Endodermal cell (in vitro differentiated cells): ENCODE data around the gene CPNE5. TPM values are rescaled to one million over a fixed set of nuclear protein-coding genes. Genes with fewer than 3 reads are reported as not detected.

Source experiments
- DNase-seq: peaks from one replicate; pipeline ENCODE4 v3.0.0-alpha.2; 2017
- H3K27ac ChIP-seq: 2 replicates; pipeline ENCODE4 v1.5.1; 2013; ENCODE audit warnings: mild to moderate bottlenecking, low read depth, low read length, moderate library complexity
- H3K27me3 ChIP-seq: 2 replicates; pipeline ENCODE4 v1.6.1; 2013; ENCODE audit warnings: mild to moderate bottlenecking, low read length, moderate library complexity; ENCODE audit not compliant: insufficient read depth, control insufficient read depth, poor library complexity, severe bottlenecking
- H3K36me3 ChIP-seq: 2 replicates; pipeline ENCODE4 v1.7.0; 2013; ENCODE audit warnings: mild to moderate bottlenecking, low read length, moderate library complexity; ENCODE audit not compliant: control insufficient read depth, insufficient read depth
- H3K4me1 ChIP-seq: one replicate; pipeline ENCODE4 v1.7.0; 2013; ENCODE audit warnings: low read length; ENCODE audit not compliant: control insufficient read depth, insufficient read depth
- H3K4me3 ChIP-seq: 2 replicates; pipeline ENCODE4 v1.5.1; 2013; ENCODE audit warnings: mild to moderate bottlenecking, low read length, moderate library complexity
- H3K9ac ChIP-seq: 2 replicates; pipeline ENCODE4 v1.6.1; 2013; ENCODE audit warnings: mild to moderate bottlenecking, low read length, moderate library complexity; ENCODE audit not compliant: poor library complexity, severe bottlenecking; ENCODE audit errors: extremely low read depth
- H3K9me3 ChIP-seq: 2 replicates; pipeline ENCODE4 v1.6.1; 2013; ENCODE audit warnings: mild to moderate bottlenecking, low read length, moderate library complexity; ENCODE audit not compliant: control insufficient read depth
- H3K27ac Mint-ChIP-seq: 2 replicates; pipeline ENCODE4 v1.8.0; 2020; ENCODE audit warnings: mixed read lengths
- H3K27me3 Mint-ChIP-seq: 2 replicates; pipeline ENCODE4 v1.8.0; 2021; ENCODE audit warnings: mild to moderate bottlenecking, mixed read lengths; ENCODE audit not compliant: insufficient read depth
- H3K36me3 Mint-ChIP-seq: 2 replicates; pipeline ENCODE4 v1.8.0; 2020; ENCODE audit warnings: low read depth, mixed read lengths
- H3K4me1 Mint-ChIP-seq: 2 replicates; pipeline ENCODE4 v1.8.0; 2020; ENCODE audit warnings: mixed read lengths
- H3K4me3 Mint-ChIP-seq: 2 replicates; pipeline ENCODE4 v1.8.0; 2020; ENCODE audit warnings: mild to moderate bottlenecking, moderate library complexity, mixed read lengths
- H3K9me3 Mint-ChIP-seq: 2 replicates; pipeline ENCODE4 v1.8.0; 2020; ENCODE audit warnings: mild to moderate bottlenecking, mixed read lengths
- CTCF ChIP-seq: fragments of 200-600 bp; sonication (generic); conservative IDR thresholded peaks from 2 replicates; pipeline ENCODE4 v1.5.0; 2021; ENCODE audit warnings: antibody characterized with exemption, mild to moderate bottlenecking
- WGBS, 2 experiments: methylation state at CpG; one replicate each; pipeline versions ENCODE4 v1.1.5 to v1.1.7; 2013; ENCODE audit warnings: missing lambda C conversion rate in 2 of 2, mixed read lengths in 1 of 2; ENCODE audit not compliant: insufficient coverage in 1 of 2, insufficient read length in 1 of 2; 5-methylcytosine and 5-hydroxymethylcytosine counted together
- total RNA-seq, 2 donors: library from RNA; stranded (reverse); fragmentation: NEBNext Ultra II Directional in 1 of 2; extraction: Animal tissue kit (Norgen Biotek cat#: 25700) in 1 of 2; gene quantifications; 2 replicates in 1 of 2; 3 replicates in 1 of 2; pipeline ENCODE4 v1.2.1, GENCODE V29; 2021

Gene CPNE5
- total RNA-seq, 2 donors from 2014 or later, result 0.26 to 0.42 TPM

- H3K27me3 Mint-ChIP-seq, result no peaks in the 10 kb centered on the region
- H3K36me3 Mint-ChIP-seq, result no peaks in the 10 kb centered on the region
- Histone ChIP-seq H3K9me3 (no peaks in the 10 kb centered on the region), H3K9ac (no peak overlapping the region), H3K4me3 (no peak overlapping the region), H3K36me3 (no peaks in the 10 kb centered on the region), H3K27ac (no peak overlapping the region), H3K4me1 (no peaks in the 10 kb centered on the region), H3K27me3 (no peaks in the 10 kb centered on the region)
- TF ChIP-seq CTCF, result no peak
- H3K4me3 Mint-ChIP-seq, result no peak overlapping the region
- WGBS, 2 experiments, result 83 to 84% methylated on average over 23 to 24 of the region's 24 CpGs
- no peak overlapping the region for H3K27ac Mint-ChIP-seq
- DNase-seq, result no peak
- no peaks in the 10 kb centered on the region for H3K9me3 Mint-ChIP-seq
- no peaks in the 10 kb centered on the region for H3K4me1 Mint-ChIP-seq
These were observed 103.9 kb downstream of the CPNE5 start for GRCh38 chr6:36735110-36736071.

GRCh38 chr6:36734486-36735060, 104.7 kb downstream of the CPNE5 start:
- Mint-ChIP-seq H3K4me1 (no peaks in the 10 kb centered on the region), H3K27ac (no peak overlapping the region), H3K9me3 (no peaks in the 10 kb centered on the region), H3K36me3 (no peaks in the 10 kb centered on the region), H3K4me3 (no peak overlapping the region), H3K27me3 (no peaks in the 10 kb centered on the region)
- no peaks in the 10 kb centered on the region for H3K4me1 ChIP-seq
- no peak for TF ChIP-seq CTCF
- H3K27me3 ChIP-seq, result no peaks in the 10 kb centered on the region
- no peak overlapping the region for H3K9ac ChIP-seq
- no peak overlapping the region for H3K27ac ChIP-seq
- no peaks in the 10 kb centered on the region for H3K9me3 ChIP-seq
- H3K36me3 ChIP-seq, result no peaks in the 10 kb centered on the region
- no peak overlapping the region for H3K4me3 ChIP-seq
- WGBS, 2 experiments, result 89 to 100% methylated on average over 2 to 7 of the region's 7 CpGs
- no peak for DNase-seq

GRCh38 chr6:36733300-36733699, 105.9 kb downstream of the CPNE5 start:
- no peak for TF ChIP-seq CTCF
- H3K4me1 Mint-ChIP-seq, result no peaks in the 10 kb centered on the region

More at GRCh38 chr6:36733300-36733699, 105.9 kb downstream of the CPNE5 start:
- H3K36me3 Mint-ChIP-seq, result no peaks in the 10 kb centered on the region
- no peaks in the 10 kb centered on the region for H3K9me3 Mint-ChIP-seq
- H3K27me3 ChIP-seq, result no peaks in the 10 kb centered on the region
- no peaks in the 10 kb centered on the region for H3K4me1 ChIP-seq
- H3K9ac ChIP-seq, result no peak overlapping the region
- peaks cover 2% of the 10 kb centered on the region for H3K27me3 Mint-ChIP-seq
- no peak overlapping the region for H3K27ac ChIP-seq
- H3K9me3 ChIP-seq, result no peaks in the 10 kb centered on the region
- no peak overlapping the region for H3K4me3 Mint-ChIP-seq
- no peak for DNase-seq
- WGBS, 2 experiments, result 85 to 94% methylated on average over 5 of the region's 5 CpGs
- no peaks in the 10 kb centered on the region for H3K36me3 ChIP-seq
- H3K27ac Mint-ChIP-seq, result no peak overlapping the region
- no peak overlapping the region for H3K4me3 ChIP-seq
